PFSK-1 (cell line): ENCODE data around the gene TP63.

ENCODE experiments used
- FOXP2 ChIP-seq: optimal IDR thresholded peaks from 2 replicates; pipeline ENCODE3; 2011; ENCODE audit warnings: borderline replicate concordance, control low read depth, inconsistent platforms; ENCODE audit not compliant: insufficient read depth; ENCODE audit errors: extremely low read length, extremely low read depth
- POLR2AphosphoS5 ChIP-seq: IDR thresholded peaks from 2 replicates; pipeline ENCODE4 v1.6.1; 2012; ENCODE audit warnings: low read depth, mild to moderate bottlenecking, control low read depth, low read length, moderate library complexity
- SIN3A ChIP-seq: IDR thresholded peaks from 2 replicates; pipeline ENCODE4 v1.6.1; 2012; ENCODE audit warnings: mild to moderate bottlenecking, low read length, moderate library complexity, borderline replicate concordance; ENCODE audit not compliant: insufficient read depth
- TAF1 ChIP-seq: IDR thresholded peaks from 2 replicates; pipeline ENCODE4 v1.6.1; 2012; ENCODE audit warnings: low read length, control low read depth, borderline replicate concordance; ENCODE audit not compliant: insufficient read depth
- TF ChIP-seq, protein P1 (sequence below), 2 experiments: IDR thresholded peaks; 2 replicates each; pipeline versions ENCODE4 v1.6.1 to v1.8.0; 2011 to 2012; ENCODE audit warnings: low read depth in 2 of 2, low read length in 2 of 2, control low read depth in 1 of 2, inconsistent platforms in 1 of 2, mild to moderate bottlenecking in 1 of 2, moderate library complexity in 1 of 2; ENCODE audit not compliant: insufficient read depth in 1 of 2

TP63 gene

DNA sequence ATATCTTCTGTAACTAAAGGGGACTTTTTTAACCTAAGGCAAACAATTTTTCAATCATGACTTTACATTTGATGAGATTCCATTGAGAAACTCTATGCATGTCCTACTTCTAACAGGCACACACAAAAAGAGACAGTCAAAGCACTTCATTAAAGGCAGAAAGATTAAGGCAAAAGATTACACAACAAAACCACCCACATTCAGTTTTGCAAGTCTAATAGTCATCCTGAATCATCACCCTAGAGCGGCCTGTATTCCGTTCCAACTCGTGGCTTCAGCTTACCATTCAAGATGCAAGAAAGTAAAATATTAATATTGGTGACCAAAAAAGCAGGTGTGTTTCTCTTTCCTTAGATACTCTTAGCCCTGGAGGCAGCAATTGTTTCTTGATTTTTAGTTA is 283.6 kb downstream of the TP63 start:
- TF ChIP-seq POLR2AphosphoS5 (no peak), SIN3A (no peak), TAF1 (no peak), FOXP2 (no peak)
- TF ChIP-seq, protein P1, sequence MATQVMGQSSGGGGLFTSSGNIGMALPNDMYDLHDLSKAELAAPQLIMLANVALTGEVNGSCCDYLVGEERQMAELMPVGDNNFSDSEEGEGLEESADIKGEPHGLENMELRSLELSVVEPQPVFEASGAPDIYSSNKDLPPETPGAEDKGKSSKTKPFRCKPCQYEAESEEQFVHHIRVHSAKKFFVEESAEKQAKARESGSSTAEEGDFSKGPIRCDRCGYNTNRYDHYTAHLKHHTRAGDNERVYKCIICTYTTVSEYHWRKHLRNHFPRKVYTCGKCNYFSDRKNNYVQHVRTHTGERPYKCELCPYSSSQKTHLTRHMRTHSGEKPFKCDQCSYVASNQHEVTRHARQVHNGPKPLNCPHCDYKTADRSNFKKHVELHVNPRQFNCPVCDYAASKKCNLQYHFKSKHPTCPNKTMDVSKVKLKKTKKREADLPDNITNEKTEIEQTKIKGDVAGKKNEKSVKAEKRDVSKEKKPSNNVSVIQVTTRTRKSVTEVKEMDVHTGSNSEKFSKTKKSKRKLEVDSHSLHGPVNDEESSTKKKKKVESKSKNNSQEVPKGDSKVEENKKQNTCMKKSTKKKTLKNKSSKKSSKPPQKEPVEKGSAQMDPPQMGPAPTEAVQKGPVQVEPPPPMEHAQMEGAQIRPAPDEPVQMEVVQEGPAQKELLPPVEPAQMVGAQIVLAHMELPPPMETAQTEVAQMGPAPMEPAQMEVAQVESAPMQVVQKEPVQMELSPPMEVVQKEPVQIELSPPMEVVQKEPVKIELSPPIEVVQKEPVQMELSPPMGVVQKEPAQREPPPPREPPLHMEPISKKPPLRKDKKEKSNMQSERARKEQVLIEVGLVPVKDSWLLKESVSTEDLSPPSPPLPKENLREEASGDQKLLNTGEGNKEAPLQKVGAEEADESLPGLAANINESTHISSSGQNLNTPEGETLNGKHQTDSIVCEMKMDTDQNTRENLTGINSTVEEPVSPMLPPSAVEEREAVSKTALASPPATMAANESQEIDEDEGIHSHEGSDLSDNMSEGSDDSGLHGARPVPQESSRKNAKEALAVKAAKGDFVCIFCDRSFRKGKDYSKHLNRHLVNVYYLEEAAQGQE (IDR thresholded peaks at IDR 0.05; ENCODE audit: insufficient read depth in 1 of 2, low read depth in 2 of 2, low read length in 2 of 2): no peak

DNA sequence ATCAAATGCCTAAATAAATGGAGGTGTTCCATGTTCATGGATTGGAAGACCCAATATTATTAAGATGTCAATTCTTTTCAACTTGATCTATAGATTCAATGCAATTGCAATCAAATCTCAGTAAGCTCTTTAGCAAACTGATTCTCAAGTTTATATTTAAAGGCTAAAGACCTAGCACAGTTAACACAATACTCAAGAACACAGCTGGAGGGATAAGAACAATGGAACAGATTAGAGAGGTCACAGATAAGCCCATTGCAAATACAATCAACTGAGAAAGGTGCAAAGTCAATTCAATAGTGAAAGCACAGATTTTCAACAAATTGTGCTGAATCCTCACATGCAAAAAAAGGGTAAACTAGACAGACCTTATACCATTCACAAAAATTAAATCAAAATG is 290.6 kb downstream of the TP63 start:
- TF ChIP-seq SIN3A (no peak), TAF1 (no peak), POLR2AphosphoS5 (no peak), FOXP2 (no peak)
- TF ChIP-seq, protein P1 (IDR thresholded peaks at IDR 0.05; ENCODE audit: insufficient read depth in 1 of 2, low read depth in 2 of 2, low read length in 2 of 2): no peak

DNA sequence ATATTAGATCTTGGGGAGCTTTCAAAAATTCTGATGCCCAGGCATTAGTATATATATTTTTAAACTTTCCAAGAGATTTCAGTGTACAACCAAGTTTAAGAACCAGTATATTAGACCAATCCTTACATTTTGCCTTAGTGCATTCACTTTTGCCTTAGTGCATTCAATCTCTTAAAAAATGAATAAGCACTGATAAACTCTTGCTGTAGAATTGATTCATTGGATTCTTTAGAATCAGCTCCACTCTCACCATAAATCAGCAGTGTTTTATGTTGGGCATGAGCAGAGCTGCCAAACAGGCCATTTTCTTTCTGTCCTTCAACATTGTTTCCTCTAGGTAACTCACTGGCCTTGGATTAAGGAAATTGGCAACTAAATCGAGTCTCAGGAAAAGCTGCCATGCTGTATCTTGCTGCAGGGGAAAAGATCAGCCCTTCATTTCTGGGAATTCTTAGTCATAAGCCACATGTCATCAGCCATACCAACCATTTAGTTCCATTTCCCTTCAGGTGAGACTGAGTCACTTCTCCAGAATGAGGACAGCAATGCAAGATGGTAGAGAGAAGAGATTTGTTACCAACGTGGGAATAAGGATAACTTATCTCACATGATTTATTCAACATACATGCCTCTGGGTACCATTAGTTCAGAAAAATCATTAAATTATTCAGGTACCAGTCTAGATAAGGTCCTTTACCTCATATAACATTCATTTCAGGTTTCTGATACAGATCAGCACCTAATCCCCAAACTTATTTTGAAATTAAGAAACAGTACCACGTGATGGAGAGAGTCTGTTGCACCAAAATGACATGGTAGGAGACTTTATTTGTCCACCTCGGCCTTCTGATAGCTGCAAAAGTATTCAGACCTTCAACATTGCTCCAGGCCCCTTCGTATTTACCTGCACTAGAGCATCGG is 297.0 kb downstream of the TP63 start:
- no peak for TF ChIP-seq TAF1
- TF ChIP-seq FOXP2: no peak
- TF ChIP-seq SIN3A: no peak
- no peak for TF ChIP-seq POLR2AphosphoS5
- TF ChIP-seq, protein P1 (IDR thresholded peaks at IDR 0.05; ENCODE audit: insufficient read depth in 1 of 2, low read depth in 2 of 2, low read length in 2 of 2): no peak

DNA sequence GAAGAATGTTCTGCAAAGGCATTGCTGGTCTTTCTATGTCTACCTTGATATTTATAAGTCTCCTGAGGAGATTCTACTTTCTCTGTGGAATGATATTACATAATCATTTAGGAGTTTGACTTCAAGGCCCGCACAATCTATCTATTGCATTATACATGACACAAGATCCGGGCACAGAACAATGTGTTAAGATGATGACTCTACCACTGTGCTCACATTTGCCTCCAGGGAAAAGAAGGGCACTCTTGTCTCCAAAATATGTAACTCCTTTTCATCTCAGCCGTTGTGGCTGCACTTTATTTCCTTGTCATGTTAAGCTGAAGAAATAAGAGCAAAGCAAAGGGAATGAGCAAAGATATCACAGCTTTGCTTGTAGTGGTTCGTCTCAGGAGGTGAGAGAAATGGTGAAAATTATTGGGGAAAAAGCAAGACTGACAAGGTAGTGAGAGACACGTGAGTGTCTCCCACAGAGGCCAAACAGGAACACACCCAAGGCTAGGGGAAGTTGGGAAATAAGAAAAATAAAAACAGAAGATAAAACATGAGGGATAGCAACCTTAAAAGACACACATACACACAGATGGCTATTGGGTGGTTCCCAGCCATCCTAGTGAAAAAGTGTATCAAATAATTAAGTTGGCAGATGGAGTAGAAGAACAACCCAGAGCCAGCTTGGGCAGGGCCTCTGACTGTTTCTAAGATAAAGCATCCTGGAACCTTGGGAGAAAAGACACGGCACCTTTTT is 305.2 kb downstream of the TP63 start:
- no peak for TF ChIP-seq TAF1
- no peak for TF ChIP-seq FOXP2

DNA sequence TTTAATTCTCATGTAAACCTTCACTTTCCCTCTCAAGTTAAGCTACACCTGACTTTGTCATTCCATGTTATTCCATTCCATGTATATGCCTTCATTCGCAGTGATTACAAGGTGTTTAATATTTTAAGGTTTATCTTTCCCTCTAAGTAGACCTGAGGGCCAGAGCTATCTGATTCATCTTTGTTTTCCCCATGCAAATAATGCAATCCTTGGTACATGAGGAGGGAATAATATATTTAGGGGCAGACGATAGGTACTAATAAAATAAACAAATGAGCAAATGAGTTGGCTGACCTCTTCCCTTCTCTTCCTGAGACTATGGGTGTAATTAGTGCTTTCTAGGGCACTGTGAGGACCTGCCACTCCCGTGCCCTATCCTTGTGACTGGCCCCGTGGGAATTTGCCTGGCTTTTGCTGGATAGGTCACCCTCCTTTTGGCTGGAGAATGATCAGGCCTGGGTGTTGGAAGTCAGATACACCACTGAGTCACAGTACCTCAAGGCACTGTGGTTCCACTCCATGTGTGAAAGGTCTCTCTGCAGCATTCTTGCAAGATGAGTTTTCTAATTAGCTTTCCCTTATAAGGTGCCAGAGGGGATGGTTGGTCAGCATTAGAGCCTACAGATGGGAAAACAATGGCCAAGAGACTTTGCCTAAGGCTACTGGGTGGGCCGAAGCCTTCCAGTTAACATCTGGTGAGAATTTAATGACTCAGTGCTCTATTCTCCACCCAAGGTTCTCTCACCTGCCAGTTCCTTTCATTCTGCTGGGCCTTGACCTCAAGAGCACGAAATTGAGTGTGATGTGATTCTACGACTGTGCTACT is 306.3 kb downstream of the TP63 start:
- TF ChIP-seq POLR2AphosphoS5 (no peak), FOXP2 (no peak), SIN3A (no peak), TAF1 (no peak)
- TF ChIP-seq, protein P1 (IDR thresholded peaks at IDR 0.05; ENCODE audit: insufficient read depth in 1 of 2, low read depth in 2 of 2, low read length in 2 of 2): no peak
